Fibroblast of skin of abdomen (primary cell): Measurements from ENCODE around the gene ADGRA1.

Source experiments
- DNase-seq: peaks from one replicate; pipeline ENCODE4 v3.0.0-alpha.2; 2013

ADGRA1 gene

DNA sequence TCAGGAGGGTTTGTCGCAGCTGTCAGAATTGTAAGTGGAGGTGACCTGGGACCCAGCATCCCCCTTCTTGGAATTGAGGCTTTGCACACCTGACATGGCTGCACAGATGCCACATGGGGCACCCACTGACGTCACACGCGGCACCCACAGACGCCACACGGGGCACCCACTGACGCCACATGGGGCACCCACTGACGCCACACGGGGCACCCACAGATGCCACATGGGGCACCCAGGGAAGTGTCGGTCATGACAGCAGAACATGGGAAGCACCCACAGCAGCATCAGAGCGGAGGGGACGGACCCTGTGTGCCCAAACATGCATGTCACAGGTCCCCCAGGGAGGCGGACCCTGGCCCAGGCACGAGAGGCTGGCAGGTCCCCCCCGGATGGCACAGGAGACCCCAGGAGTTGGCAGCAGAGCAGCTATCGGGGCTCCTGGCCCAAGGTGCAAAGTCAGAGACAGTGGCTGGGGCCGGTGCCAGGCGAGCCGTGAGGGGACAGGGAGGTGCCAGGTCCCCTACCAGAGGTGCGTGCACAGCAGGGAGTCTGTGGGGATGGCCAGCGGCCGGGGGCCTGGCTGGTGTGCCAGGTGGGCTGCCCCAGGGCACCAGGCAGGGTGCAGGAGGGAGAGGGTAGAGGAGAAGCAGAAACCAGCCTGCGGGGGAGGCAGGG lies 93.4 kb downstream of the ADGRA1 start:
- no peak for DNase-seq
